Muscle of leg (tissue), 11 donors: ENCODE measurements around the gene ZNF407. TPM values are rescaled to one million over a fixed set of nuclear protein-coding genes. Genes with fewer than 3 reads are reported as not detected.

Experiments
- DNase-seq: peaks from one replicate; pipeline ENCODE4 v3.0.0; 2013
- H3K27ac ChIP-seq: one replicate; pipeline ENCODE4 v1.5.1; 2013; ENCODE audit warnings: mild to moderate bottlenecking, low read length, control low read depth
- H3K27me3 ChIP-seq: one replicate; pipeline ENCODE4 v1.6.1; 2013; ENCODE audit warnings: low read length; ENCODE audit not compliant: control insufficient read depth, insufficient read depth
- H3K36me3 ChIP-seq: one replicate; pipeline ENCODE4 v1.6.1; 2013; ENCODE audit warnings: low read length; ENCODE audit not compliant: control insufficient read depth, insufficient read depth
- H3K4me1 ChIP-seq: one replicate; pipeline ENCODE4 v1.6.1; 2013; ENCODE audit warnings: low read length; ENCODE audit not compliant: control insufficient read depth, insufficient read depth
- H3K4me3 ChIP-seq: one replicate; pipeline ENCODE4 v1.5.1; 2013; ENCODE audit warnings: low read length, control low read depth
- H3K9me3 ChIP-seq: replicated peaks from 2 replicates; pipeline ENCODE4 v1.6.1; 2013; ENCODE audit warnings: low read depth, low read length; ENCODE audit not compliant: control insufficient read depth
- WGBS: methylation state at CpG from one replicate; pipeline ENCODE4 v1.1.5; 2013; ENCODE audit warnings: missing lambda C conversion rate; ENCODE audit not compliant: insufficient coverage; 5-methylcytosine and 5-hydroxymethylcytosine counted together
- polyA plus RNA-seq, 8 donors: library from polyadenylated mRNA; unstranded; fragments of 120-200 nt; gene quantifications; one replicate each; pipeline versions ENCODE4 v1.2.1 to v1.2.3, GENCODE V29; 2013; ENCODE audit warnings: inconsistent platforms in 1 of 8, low replicate concordance in 1 of 8; ENCODE audit not compliant: insufficient read length in 8 of 8, insufficient read depth in 1 of 8
- total RNA-seq: library from RNA; stranded (reverse); fragments of 120-200 nt; gene quantifications from one replicate; pipeline ENCODE4 v1.2.4, GENCODE V29; 2013

Gene ZNF407
- total and polyA plus RNA-seq, 9 donors, result 5.3 to 10.7 (median 6.4) TPM

- no peaks in the 10 kb centered on the region for H3K9me3 ChIP-seq
- no CpG with 5 or more reads among the region's 8 CpGs for WGBS
- H3K4me1 ChIP-seq, result no peaks in the 10 kb centered on the region
- no peaks in the 10 kb centered on the region for H3K27me3 ChIP-seq
- no peak for DNase-seq
- H3K36me3 ChIP-seq, result no peaks in the 10 kb centered on the region
- no peak overlapping the region for H3K27ac ChIP-seq
- H3K4me3 ChIP-seq, result no peak overlapping the region
Observed at GRCh38 chr18:74856928-74857327, 259.3 kb downstream of the ZNF407 start.

GRCh38 chr18:74857901-74858300 is 260.2 kb downstream of the ZNF407 start:
- H3K9me3 ChIP-seq, result no peaks in the 10 kb centered on the region
- DNase-seq, result no peak
- H3K27me3 ChIP-seq, result no peaks in the 10 kb centered on the region
- H3K36me3 ChIP-seq, result no peaks in the 10 kb centered on the region
- H3K4me3 ChIP-seq, result no peak overlapping the region
- H3K27ac ChIP-seq, result no peak overlapping the region
- no CpG with 5 or more reads among the region's 1 CpG for WGBS
- H3K4me1 ChIP-seq, result no peaks in the 10 kb centered on the region

- Histone ChIP-seq H3K27me3 (no peaks in the 10 kb centered on the region), H3K36me3 (no peaks in the 10 kb centered on the region), H3K4me1 (no peaks in the 10 kb centered on the region), H3K9me3 (no peaks in the 10 kb centered on the region), H3K27ac (no peak overlapping the region), H3K4me3 (no peak overlapping the region)
- DNase-seq, result no peak
- WGBS, result 65% methylated on average over 2 of the region's 4 CpGs
Observed at GRCh38 chr18:74861154-74861553, 263.5 kb downstream of the ZNF407 start.

GRCh38 chr18:74862094-74862493 is 264.4 kb downstream of the ZNF407 start:
- H3K27ac ChIP-seq, result no peak overlapping the region
- no peaks in the 10 kb centered on the region for H3K27me3 ChIP-seq
- H3K9me3 ChIP-seq, result no peaks in the 10 kb centered on the region
- H3K4me3 ChIP-seq, result no peak overlapping the region
- WGBS, result no CpG with 5 or more reads among the region's 4 CpGs
- no peak for DNase-seq
- no peaks in the 10 kb centered on the region for H3K4me1 ChIP-seq
- H3K36me3 ChIP-seq, result no peaks in the 10 kb centered on the region

GRCh38 chr18:74866577-74866976 is 268.9 kb downstream of the ZNF407 start:
- H3K9me3 ChIP-seq, result no peaks in the 10 kb centered on the region
- no peak overlapping the region for H3K27ac ChIP-seq
- H3K4me3 ChIP-seq, result no peak overlapping the region
- no peaks in the 10 kb centered on the region for H3K4me1 ChIP-seq
- H3K27me3 ChIP-seq, result no peaks in the 10 kb centered on the region
- no peaks in the 10 kb centered on the region for H3K36me3 ChIP-seq
- WGBS, result no CpG with 5 or more reads among the region's 3 CpGs
- no peak for DNase-seq

- WGBS, result 63% methylated on average over 3 of the region's 4 CpGs
- H3K4me1 ChIP-seq, result no peaks in the 10 kb centered on the region
Observed at GRCh38 chr18:74868461-74868860, 270.8 kb downstream of the ZNF407 start.

GRCh38 chr18:74869904-74870863 is 272.5 kb downstream of the ZNF407 start:
- Histone ChIP-seq H3K27me3 (no peaks in the 10 kb centered on the region), H3K27ac (no peak overlapping the region), H3K9me3 (no peaks in the 10 kb centered on the region), H3K36me3 (no peaks in the 10 kb centered on the region), H3K4me3 (no peak overlapping the region), H3K4me1 (no peaks in the 10 kb centered on the region)
- no CpG with 5 or more reads among the region's 5 CpGs for WGBS
- DNase-seq, result no peak

More at GRCh38 chr18:74868461-74868860, 270.8 kb downstream of the ZNF407 start:
- no peaks in the 10 kb centered on the region for H3K9me3 ChIP-seq
- H3K27ac ChIP-seq, result no peak overlapping the region
- H3K36me3 ChIP-seq, result no peaks in the 10 kb centered on the region
- H3K4me3 ChIP-seq, result no peak overlapping the region
- DNase-seq, result no peak
- no peaks in the 10 kb centered on the region for H3K27me3 ChIP-seq

- H3K27ac ChIP-seq, result no peak overlapping the region
- no peaks in the 10 kb centered on the region for H3K27me3 ChIP-seq
Observed at GRCh38 chr18:74870950-74871349, 273.3 kb downstream of the ZNF407 start.

GRCh38 chr18:74873629-74874028 is 276.0 kb downstream of the ZNF407 start:
- WGBS, result no CpG with 5 or more reads among the region's 3 CpGs
- H3K4me3 ChIP-seq, result no peak overlapping the region
- H3K27ac ChIP-seq, result no peak overlapping the region
- H3K36me3 ChIP-seq, result no peaks in the 10 kb centered on the region
- H3K4me1 ChIP-seq, result no peaks in the 10 kb centered on the region
- no peak for DNase-seq
- H3K27me3 ChIP-seq, result no peaks in the 10 kb centered on the region
- no peaks in the 10 kb centered on the region for H3K9me3 ChIP-seq

More at GRCh38 chr18:74870950-74871349, 273.3 kb downstream of the ZNF407 start:
- 83% methylated on average over 2 of the region's 5 CpGs for WGBS
- H3K36me3 ChIP-seq, result no peaks in the 10 kb centered on the region
- no peaks in the 10 kb centered on the region for H3K9me3 ChIP-seq
- no peak for DNase-seq
- H3K4me3 ChIP-seq, result no peak overlapping the region
- no peaks in the 10 kb centered on the region for H3K4me1 ChIP-seq

GRCh38 chr18:74874351-74874750 is 276.7 kb downstream of the ZNF407 start:
- no peaks in the 10 kb centered on the region for H3K9me3 ChIP-seq
- no peaks in the 10 kb centered on the region for H3K27me3 ChIP-seq
- no peak overlapping the region for H3K4me3 ChIP-seq
- DNase-seq, result no peak
- H3K27ac ChIP-seq, result no peak overlapping the region
- WGBS, result no CpG with 5 or more reads among the region's 5 CpGs
- H3K4me1 ChIP-seq, result no peaks in the 10 kb centered on the region
- no peaks in the 10 kb centered on the region for H3K36me3 ChIP-seq
